Measurements from ENCODE around the gene LURAP1L. TPM values are rescaled to one million over a fixed set of nuclear protein-coding genes. Genes with fewer than 3 reads are reported as not detected.
A peak's percentile ranks its signal among the peaks of the same experiment; 100 is the strongest.

The LURAP1L gene
- total and polyA plus RNA-seq, 2 donors = 1.4 to 6.8 TPM

GRCh38 chr9:12771891-12772290 lies 2.9 kb upstream of the LURAP1L start:
- Histone ChIP-seq H3K4me3 (ENCODE audit: low read length in 2 of 2) (no peak overlapping the region), H3K36me3 (ENCODE audit: control insufficient read depth in 2 of 2, insufficient read depth in 2 of 2, low read length in 1 of 2) (no peaks in the 10 kb centered on the region), H3K27me3 (ENCODE audit: control insufficient read depth in 2 of 2, insufficient read depth in 1 of 2, low read length in 1 of 2) (peaks cover 18 to 26% of the 10 kb centered on the region in 2 donors), H3K4me1 (ENCODE audit: control insufficient read depth in 2 of 2, insufficient read depth in 2 of 2, low read length in 2 of 2) (no peaks in the 10 kb centered on the region), H3K27ac (ENCODE audit: low read depth in 1 of 2, low read length in 1 of 2) (no peak overlapping the region), H3K9me3 (ENCODE audit: control insufficient read depth in 2 of 2, insufficient read depth in 1 of 2, low read length in 1 of 2) (peaks cover 2 to 5% of the 10 kb centered on the region in 2 donors)
- DNase-seq (ENCODE audit: low read depth in 6 of 9, low spot score in 9 of 9) = no peak
- 80% methylated on average over 3 of the region's 3 CpGs for WGBS

- no peaks in the 10 kb centered on the region for H3K4me1 ChIP-seq (ENCODE audit: control insufficient read depth in 2 of 2, insufficient read depth in 2 of 2, low read length in 2 of 2)
- no peaks in the 10 kb centered on the region for H3K36me3 ChIP-seq (ENCODE audit: control insufficient read depth in 2 of 2, insufficient read depth in 2 of 2, low read length in 1 of 2)
- DNase-seq (ENCODE audit: low read depth in 6 of 9, low spot score in 9 of 9) = no peak
- H3K27ac ChIP-seq (ENCODE audit: low read depth in 1 of 2, low read length in 1 of 2) = no peak overlapping the region
- 88% methylated on average over 2 of the region's 2 CpGs for WGBS
- H3K27me3 ChIP-seq (ENCODE audit: control insufficient read depth in 2 of 2, insufficient read depth in 1 of 2, low read length in 1 of 2) = peaks cover 18 to 29% of the 10 kb centered on the region in 2 donors
- H3K4me3 ChIP-seq (ENCODE audit: low read length in 2 of 2) = no peak overlapping the region
- H3K9me3 ChIP-seq (ENCODE audit: control insufficient read depth in 2 of 2, insufficient read depth in 1 of 2, low read length in 1 of 2) = peaks cover 2 to 5% of the 10 kb centered on the region in 2 donors
These were observed 1.3 kb upstream of the LURAP1L start for GRCh38 chr9:12773562-12773961.

- H3K27me3 ChIP-seq (ENCODE audit: control insufficient read depth in 2 of 2, insufficient read depth in 1 of 2, low read length in 1 of 2) = peaks cover 18 to 29% of the 10 kb centered on the region in 2 donors
- DNase-seq (ENCODE audit: low read depth in 6 of 9, low spot score in 9 of 9) = peak in 3 of 9 donors; percentile 11 to 26 (median 13)
- H3K36me3 ChIP-seq (ENCODE audit: control insufficient read depth in 2 of 2, insufficient read depth in 2 of 2, low read length in 1 of 2) = no peaks in the 10 kb centered on the region
- H3K9me3 ChIP-seq (ENCODE audit: control insufficient read depth in 2 of 2, insufficient read depth in 1 of 2, low read length in 1 of 2) = peaks cover 2 to 5% of the 10 kb centered on the region in 2 donors
- H3K27ac ChIP-seq (ENCODE audit: low read depth in 1 of 2, low read length in 1 of 2) = peak overlapping the region; percentile 49 to 55
- H3K4me1 ChIP-seq (ENCODE audit: control insufficient read depth in 2 of 2, insufficient read depth in 2 of 2, low read length in 2 of 2) = no peaks in the 10 kb centered on the region
- WGBS = 1% methylated on average over 50 of the region's 50 CpGs
- peak overlapping the region; percentile 2 to 42 for H3K4me3 ChIP-seq (ENCODE audit: low read length in 2 of 2)
These were observed 1.1 kb downstream of the LURAP1L start for GRCh38 chr9:12775679-12776512.

- Histone ChIP-seq H3K27ac (ENCODE audit: low read depth in 1 of 2, low read length in 1 of 2) (peak overlapping the region in 1 of 2 donors; percentile 26), H3K4me3 (ENCODE audit: low read length in 2 of 2) (peak overlapping the region; percentile 2 to 42), H3K27me3 (ENCODE audit: control insufficient read depth in 2 of 2, insufficient read depth in 1 of 2, low read length in 1 of 2) (peaks cover 18 to 29% of the 10 kb centered on the region in 2 donors), H3K9me3 (ENCODE audit: control insufficient read depth in 2 of 2, insufficient read depth in 1 of 2, low read length in 1 of 2) (peaks cover 2 to 5% of the 10 kb centered on the region in 2 donors), H3K4me1 (ENCODE audit: control insufficient read depth in 2 of 2, insufficient read depth in 2 of 2, low read length in 2 of 2) (no peaks in the 10 kb centered on the region), H3K36me3 (ENCODE audit: control insufficient read depth in 2 of 2, insufficient read depth in 2 of 2, low read length in 1 of 2) (no peaks in the 10 kb centered on the region)
- DNase-seq (ENCODE audit: low read depth in 6 of 9, low spot score in 9 of 9) = no peak
- 20% methylated on average over 8 of the region's 8 CpGs for WGBS
These were observed 1.8 kb downstream of the LURAP1L start for GRCh38 chr9:12776513-12777055.

- Histone ChIP-seq H3K9me3 (ENCODE audit: control insufficient read depth in 2 of 2, insufficient read depth in 1 of 2, low read length in 1 of 2) (peaks cover 2 to 5% of the 10 kb centered on the region in 2 donors), H3K27ac (ENCODE audit: low read depth in 1 of 2, low read length in 1 of 2) (no peak overlapping the region), H3K36me3 (ENCODE audit: control insufficient read depth in 2 of 2, insufficient read depth in 2 of 2, low read length in 1 of 2) (no peaks in the 10 kb centered on the region), H3K4me1 (ENCODE audit: control insufficient read depth in 2 of 2, insufficient read depth in 2 of 2, low read length in 2 of 2) (no peaks in the 10 kb centered on the region), H3K4me3 (ENCODE audit: low read length in 2 of 2) (no peak overlapping the region), H3K27me3 (ENCODE audit: control insufficient read depth in 2 of 2, insufficient read depth in 1 of 2, low read length in 1 of 2) (peaks cover 18 to 29% of the 10 kb centered on the region in 2 donors)
- no peak for DNase-seq (ENCODE audit: low read depth in 6 of 9, low spot score in 9 of 9)
- WGBS = 85% methylated on average over 7 of the region's 7 CpGs
These were observed 2.6 kb downstream of the LURAP1L start for GRCh38 chr9:12777121-12778022.

DNA sequence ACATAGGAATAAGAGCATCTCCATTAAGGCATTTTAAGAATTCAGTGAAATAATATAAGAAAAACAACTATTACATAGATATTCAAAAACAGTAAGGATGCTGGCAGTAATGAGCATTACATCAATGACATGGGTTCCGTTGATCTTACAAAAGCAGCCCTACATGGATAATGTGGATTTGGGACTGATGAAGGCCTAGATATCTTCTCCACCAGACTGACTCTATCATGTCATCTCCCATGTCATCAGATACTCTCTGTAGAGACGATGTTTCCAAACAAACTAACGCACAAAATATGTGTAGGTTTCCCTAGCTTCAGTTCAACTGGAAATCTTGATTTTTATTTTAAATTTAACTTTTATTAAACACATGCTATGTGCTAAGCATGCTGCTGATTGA lies 3.6 kb downstream of the LURAP1L start:
- H3K4me1 ChIP-seq (ENCODE audit: control insufficient read depth in 2 of 2, insufficient read depth in 2 of 2, low read length in 2 of 2) = no peaks in the 10 kb centered on the region
- no peak overlapping the region for H3K27ac ChIP-seq (ENCODE audit: low read depth in 1 of 2, low read length in 1 of 2)
- 95% methylated on average over 3 of the region's 3 CpGs for WGBS
- H3K9me3 ChIP-seq (ENCODE audit: control insufficient read depth in 2 of 2, insufficient read depth in 1 of 2, low read length in 1 of 2) = peaks cover 2 to 5% of the 10 kb centered on the region in 2 donors
- no peak for DNase-seq (ENCODE audit: low read depth in 6 of 9, low spot score in 9 of 9)
- H3K36me3 ChIP-seq (ENCODE audit: control insufficient read depth in 2 of 2, insufficient read depth in 2 of 2, low read length in 1 of 2) = no peaks in the 10 kb centered on the region
- H3K4me3 ChIP-seq (ENCODE audit: low read length in 2 of 2) = no peak overlapping the region
- H3K27me3 ChIP-seq (ENCODE audit: control insufficient read depth in 2 of 2, insufficient read depth in 1 of 2, low read length in 1 of 2) = peaks cover 18 to 29% of the 10 kb centered on the region in 2 donors

- peaks cover under 1 to 3% of the 10 kb centered on the region in 2 donors for H3K9me3 ChIP-seq (ENCODE audit: control insufficient read depth in 2 of 2, insufficient read depth in 1 of 2, low read length in 1 of 2)
- WGBS = 83% methylated on average over 9 of the region's 9 CpGs
- no peak for DNase-seq (ENCODE audit: low read depth in 6 of 9, low spot score in 9 of 9)
- H3K4me1 ChIP-seq (ENCODE audit: control insufficient read depth in 2 of 2, insufficient read depth in 2 of 2, low read length in 2 of 2) = no peaks in the 10 kb centered on the region
- H3K4me3 ChIP-seq (ENCODE audit: low read length in 2 of 2) = no peak overlapping the region
- no peaks in the 10 kb centered on the region for H3K36me3 ChIP-seq (ENCODE audit: control insufficient read depth in 2 of 2, insufficient read depth in 2 of 2, low read length in 1 of 2)
- H3K27me3 ChIP-seq (ENCODE audit: control insufficient read depth in 2 of 2, insufficient read depth in 1 of 2, low read length in 1 of 2) = peaks cover 6 to 9% of the 10 kb centered on the region in 2 donors
- H3K27ac ChIP-seq (ENCODE audit: low read depth in 1 of 2, low read length in 1 of 2) = no peak overlapping the region
These were observed 6.5 kb downstream of the LURAP1L start for GRCh38 chr9:12781226-12781733.

- H3K9me3 ChIP-seq (ENCODE audit: control insufficient read depth in 2 of 2, insufficient read depth in 1 of 2, low read length in 1 of 2) = peaks cover 0 to 3% of the 10 kb centered on the region in 2 donors
- H3K4me3 ChIP-seq (ENCODE audit: low read length in 2 of 2) = no peak overlapping the region
- WGBS = 74% methylated on average over 1 of the region's 1 CpG
- H3K4me1 ChIP-seq (ENCODE audit: control insufficient read depth in 2 of 2, insufficient read depth in 2 of 2, low read length in 2 of 2) = no peaks in the 10 kb centered on the region
- no peaks in the 10 kb centered on the region for H3K36me3 ChIP-seq (ENCODE audit: control insufficient read depth in 2 of 2, insufficient read depth in 2 of 2, low read length in 1 of 2)
- H3K27me3 ChIP-seq (ENCODE audit: control insufficient read depth in 2 of 2, insufficient read depth in 1 of 2, low read length in 1 of 2) = no peaks in the 10 kb centered on the region
- no peak for DNase-seq (ENCODE audit: low read depth in 6 of 9, low spot score in 9 of 9)
- H3K27ac ChIP-seq (ENCODE audit: low read depth in 1 of 2, low read length in 1 of 2) = no peak overlapping the region
These were observed 9.1 kb downstream of the LURAP1L start for GRCh38 chr9:12783767-12784460.

Measured in thymus (tissue), 11 donors.